LNCAP (cell line): Measurements from ENCODE around the gene DCLRE1A.

Experiments used
- CTCF ChIP-seq: fragments of 450-650 bp; IDR thresholded peaks from 2 replicates; pipeline ENCODE4 v1.5.1; 2017; ENCODE audit warnings: mild to moderate bottlenecking

DCLRE1A gene

GRCh38 chr10:113857210-113857609, 3.3 kb upstream of the DCLRE1A start:
- no peak for TF ChIP-seq CTCF

- no peak for TF ChIP-seq CTCF
Observed at GRCh38 chr10:113856563-113856962, 2.7 kb upstream of the DCLRE1A start.

GRCh38 chr10:113854761-113855588, 1.1 kb upstream of the DCLRE1A start:
- TF ChIP-seq CTCF: no peak

GRCh38 chr10:113853578-113854012, 287 bp downstream of the DCLRE1A start:
- no peak for TF ChIP-seq CTCF

- TF ChIP-seq CTCF: no peak
Observed at GRCh38 chr10:113849946-113850345, 3.9 kb downstream of the DCLRE1A start.

GRCh38 chr10:113849140-113849803, 4.6 kb downstream of the DCLRE1A start:
- no peak for TF ChIP-seq CTCF

- no peak for TF ChIP-seq CTCF
Observed at GRCh38 chr10:113846036-113846435, 7.8 kb downstream of the DCLRE1A start.
